Neuronal stem cell (in vitro differentiated cells): ENCODE measurements around the gene CHN2.

Source experiments
- DNase-seq: peaks from one replicate; pipeline ENCODE4 v3.0.0-alpha.2; 2013; ENCODE audit warnings: low spot score
- H2AFZ ChIP-seq: one replicate; pipeline ENCODE4 v1.6.1; 2013; ENCODE audit warnings: mild to moderate bottlenecking, low read length, inconsistent platforms
- H2AK5ac ChIP-seq: 2 replicates; pipeline ENCODE4 v1.6.1; 2013; ENCODE audit warnings: low read depth, mild to moderate bottlenecking, inconsistent platforms, low read length, moderate library complexity, mixed read lengths
- H2BK120ac ChIP-seq: 2 replicates; pipeline ENCODE4 v1.6.1; 2013; ENCODE audit warnings: low read depth, mild to moderate bottlenecking, inconsistent platforms, low read length, moderate library complexity, mixed read lengths
- H2BK12ac ChIP-seq: one replicate; pipeline ENCODE4 v1.6.1; 2013; ENCODE audit warnings: low read length, inconsistent platforms
- H2BK15ac ChIP-seq: 2 replicates; pipeline ENCODE4 v1.6.1; 2013; ENCODE audit warnings: mild to moderate bottlenecking, low read length, inconsistent platforms, mixed read lengths
- H2BK5ac ChIP-seq: one replicate; pipeline ENCODE4 v1.6.1; 2013; ENCODE audit warnings: inconsistent platforms, mild to moderate bottlenecking, low read length, moderate library complexity
- H3K14ac ChIP-seq: one replicate; pipeline ENCODE4 v1.6.1; 2013; ENCODE audit warnings: low read length, inconsistent platforms
- H3K18ac ChIP-seq: 2 replicates; pipeline ENCODE4 v1.6.1; 2013; ENCODE audit warnings: low read length, inconsistent platforms
- H3K23ac ChIP-seq: 2 replicates; pipeline ENCODE4 v1.6.1; 2013; ENCODE audit warnings: low read depth, mild to moderate bottlenecking, mixed read lengths, low read length, inconsistent platforms; ENCODE audit not compliant: poor library complexity
- H3K27ac ChIP-seq: replicated peaks from 3 replicates; pipeline ENCODE4 v1.5.1; 2013; ENCODE audit warnings: low read length, inconsistent platforms
- H3K27me3 ChIP-seq, 3 experiments: 2 replicates each; pipeline ENCODE4 v1.6.1; 2013; ENCODE audit warnings: low read length in 3 of 3, mild to moderate bottlenecking in 2 of 3, inconsistent platforms in 1 of 3, low read depth in 1 of 3, mixed read lengths in 1 of 3, moderate library complexity in 1 of 3; ENCODE audit not compliant: control insufficient read depth in 3 of 3, insufficient read depth in 3 of 3
- H3K36me3 ChIP-seq, 2 donors: replicated peaks in 1 of 2; 2 replicates each; pipeline ENCODE4 v1.6.1; 2013; ENCODE audit warnings: low read length in 2 of 2; ENCODE audit not compliant: control insufficient read depth in 2 of 2, insufficient read depth in 2 of 2
- H3K4ac ChIP-seq: 2 replicates; pipeline ENCODE4 v1.6.1; 2013; ENCODE audit warnings: inconsistent platforms, mild to moderate bottlenecking, low read length, moderate library complexity
- H3K4me1 ChIP-seq, 2 donors: 1 replicate in 1 of 2; 2 replicates in 1 of 2; pipeline ENCODE4 v1.6.1; 2013; ENCODE audit warnings: low read length in 2 of 2, low read depth in 1 of 2; ENCODE audit not compliant: control insufficient read depth in 2 of 2, insufficient read depth in 1 of 2
- H3K4me2 ChIP-seq: one replicate; pipeline ENCODE4 v1.6.1; 2013; ENCODE audit warnings: mild to moderate bottlenecking, low read length, inconsistent platforms; ENCODE audit not compliant: insufficient read depth, poor library complexity, severe bottlenecking
- H3K4me3 ChIP-seq, 2 donors: 2 replicates each; pipeline ENCODE4 v1.5.1; 2013; ENCODE audit warnings: low read length in 2 of 2, mild to moderate bottlenecking in 2 of 2, inconsistent platforms in 1 of 2, moderate library complexity in 1 of 2
- H3K79me1 ChIP-seq: one replicate; pipeline ENCODE4 v1.6.1; 2013; ENCODE audit warnings: low read depth, mild to moderate bottlenecking, inconsistent platforms, low read length, moderate library complexity
- H3K9ac ChIP-seq: one replicate; pipeline ENCODE4 v1.6.1; 2013; ENCODE audit warnings: mild to moderate bottlenecking, low read depth, low read length, inconsistent platforms; ENCODE audit not compliant: poor library complexity
- H3K9me3 ChIP-seq, 2 donors: replicated peaks in 1 of 2; 2 replicates each; pipeline versions ENCODE3 to v1.6.1; 2013; ENCODE audit warnings: low read length in 2 of 2, mild to moderate bottlenecking in 2 of 2, inconsistent platforms in 1 of 2, low read depth in 1 of 2, mixed read lengths in 1 of 2, moderate library complexity in 1 of 2; ENCODE audit not compliant: control insufficient read depth in 2 of 2, insufficient read depth in 1 of 2
- H4K8ac ChIP-seq: one replicate; pipeline ENCODE4 v1.6.1; 2013; ENCODE audit warnings: low read depth, mild to moderate bottlenecking, inconsistent platforms, low read length, moderate library complexity
- H4K91ac ChIP-seq: one replicate; pipeline ENCODE4 v1.6.1; 2013; ENCODE audit warnings: low read length, low read depth, mild to moderate bottlenecking, inconsistent platforms; ENCODE audit not compliant: poor library complexity
- WGBS, 2 donors: extraction: QIAGEN DNeasy Blood & Tissue Kit; methylation state at CpG; one replicate each; pipeline ENCODE4 v1.1.7; 2013; ENCODE audit warnings: missing lambda C conversion rate in 2 of 2, mixed read lengths in 1 of 2; ENCODE audit not compliant: insufficient read length in 2 of 2, insufficient replicate concordance in 1 of 2; ENCODE audit errors: extremely low coverage in 2 of 2; 5-methylcytosine and 5-hydroxymethylcytosine counted together

CHN2 gene

DNA sequence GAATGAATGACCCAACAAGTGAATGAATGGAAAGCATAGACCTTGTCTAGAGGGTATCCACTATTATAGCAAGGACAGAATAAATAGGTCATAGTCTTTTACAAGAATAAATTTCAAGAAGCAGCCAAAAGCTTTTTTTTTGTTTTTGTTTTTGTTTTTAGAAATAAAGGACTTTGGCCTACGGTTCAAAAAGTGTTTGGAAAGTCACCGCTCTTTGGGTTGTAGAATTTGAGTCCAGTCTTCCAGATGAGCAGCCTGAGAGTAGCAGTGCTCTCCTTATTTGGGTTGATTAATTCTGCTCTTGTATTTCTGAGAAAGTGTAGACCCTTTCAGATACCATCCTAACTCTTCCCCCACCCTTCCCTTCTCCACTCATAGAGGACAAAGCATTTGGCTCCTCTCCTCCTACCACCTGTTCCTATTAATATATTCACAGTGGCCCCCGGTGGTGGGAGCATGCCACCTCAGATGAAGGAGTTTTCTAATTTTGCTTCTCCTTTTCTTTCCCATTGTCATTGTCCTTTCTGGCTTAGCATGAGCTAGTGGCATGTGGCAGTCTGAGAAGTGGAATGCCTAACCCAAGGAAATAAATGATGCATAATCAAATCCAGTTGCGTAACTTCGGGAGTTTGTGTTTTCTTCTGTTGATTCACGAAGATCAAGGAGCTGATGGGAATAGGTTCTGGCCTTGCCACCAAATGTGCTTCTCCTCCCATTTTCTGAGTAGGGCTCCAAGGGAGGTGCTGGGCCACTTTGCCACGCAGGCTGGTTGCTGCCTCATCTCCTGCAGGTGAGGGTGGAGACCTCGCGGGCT is 114.7 kb downstream of the CHN2 start:
- Histone ChIP-seq H3K18ac (peak overlapping the region; percentile 77), H3K23ac (peak overlapping the region; percentile 22), H2BK12ac (no peak overlapping the region), H4K91ac (no peak overlapping the region), H3K27me3 (no peaks in the 10 kb centered on the region), H3K27ac (no peak overlapping the region), H3K4me3 (no peak overlapping the region), H3K9ac (no peak overlapping the region), H2BK15ac (peak overlapping the region; percentile 54), H2BK5ac (no peak overlapping the region), H3K4me2 (no peak overlapping the region), H3K4ac (no peak overlapping the region), H2AK5ac (no peak overlapping the region), H2AFZ (no peak overlapping the region), H3K9me3 (peaks cover 0 to 4% of the 10 kb centered on the region in 2 donors), H4K8ac (no peak overlapping the region), H3K4me1 (peaks cover 2 to 5% of the 10 kb centered on the region in 2 donors), H3K36me3 (no peaks in the 10 kb centered on the region), H3K14ac (no peak overlapping the region), H2BK120ac (no peak overlapping the region), H3K79me1 (no peaks in the 10 kb centered on the region)
- WGBS, 2 donors: no CpG with 5 or more reads among the region's 9 CpGs
- DNase-seq: no peak

GRCh38 chr7:29310625-29311024 is 116.0 kb downstream of the CHN2 start:
- no peak overlapping the region for H3K18ac ChIP-seq
- H3K27me3 ChIP-seq: no peaks in the 10 kb centered on the region
- H3K4ac ChIP-seq: no peak overlapping the region
- H3K4me2 ChIP-seq: no peak overlapping the region
- H3K36me3 ChIP-seq: no peaks in the 10 kb centered on the region
- no peak overlapping the region for H4K91ac ChIP-seq
- H2BK12ac ChIP-seq: no peak overlapping the region
- H4K8ac ChIP-seq: no peak overlapping the region
- no peak for DNase-seq
- H3K9ac ChIP-seq: no peak overlapping the region
- H3K27ac ChIP-seq: no peak overlapping the region
- H3K14ac ChIP-seq: no peak overlapping the region
- no peaks in the 10 kb centered on the region for H3K79me1 ChIP-seq
- H2AFZ ChIP-seq: no peak overlapping the region
- H2BK15ac ChIP-seq: no peak overlapping the region
- peaks cover 0 to 4% of the 10 kb centered on the region in 2 donors for H3K9me3 ChIP-seq
- no peak overlapping the region for H2AK5ac ChIP-seq
- peaks cover 2% of the 10 kb centered on the region in 2 donors for H3K4me1 ChIP-seq
- H2BK5ac ChIP-seq: no peak overlapping the region
- H3K23ac ChIP-seq: no peak overlapping the region
- H3K4me3 ChIP-seq: no peak overlapping the region
- H2BK120ac ChIP-seq: no peak overlapping the region

DNA sequence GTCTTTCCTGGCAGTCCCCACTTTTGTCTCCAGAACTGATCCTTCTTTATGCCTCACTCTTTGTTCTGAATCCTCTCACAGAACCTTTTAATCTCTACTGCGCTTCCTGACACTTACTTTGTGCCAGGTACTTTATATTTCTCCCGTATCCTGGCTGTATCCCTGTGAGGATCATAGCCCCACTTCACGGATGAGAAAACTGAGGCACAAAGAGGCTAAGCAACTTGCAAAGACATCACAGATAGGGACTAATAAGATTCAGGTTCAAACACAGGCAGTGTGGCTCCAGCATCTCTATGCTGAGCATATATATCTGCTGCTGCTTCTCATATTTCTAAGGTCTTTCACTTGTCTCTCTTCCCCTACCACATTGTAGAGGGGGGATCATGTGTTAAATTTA is 116.7 kb downstream of the CHN2 start:
- Histone ChIP-seq H3K23ac (no peak overlapping the region), H2BK12ac (no peak overlapping the region), H3K36me3 (no peaks in the 10 kb centered on the region), H2BK15ac (no peak overlapping the region), H3K27me3 (no peaks in the 10 kb centered on the region), H2BK120ac (no peak overlapping the region), H3K18ac (no peak overlapping the region), H3K79me1 (no peaks in the 10 kb centered on the region), H3K4me2 (no peak overlapping the region), H3K4ac (no peak overlapping the region), H2AFZ (no peak overlapping the region), H3K9me3 (peaks cover 0 to 4% of the 10 kb centered on the region in 2 donors), H3K27ac (no peak overlapping the region), H2BK5ac (no peak overlapping the region), H3K4me3 (no peak overlapping the region), H3K14ac (no peak overlapping the region), H2AK5ac (no peak overlapping the region), H3K9ac (no peak overlapping the region), H4K8ac (no peak overlapping the region), H3K4me1 (peaks cover 1 to 2% of the 10 kb centered on the region in 2 donors), H4K91ac (no peak overlapping the region)
- no peak for DNase-seq
- no CpG with 5 or more reads among the region's 3 CpGs for WGBS, 2 donors

DNA sequence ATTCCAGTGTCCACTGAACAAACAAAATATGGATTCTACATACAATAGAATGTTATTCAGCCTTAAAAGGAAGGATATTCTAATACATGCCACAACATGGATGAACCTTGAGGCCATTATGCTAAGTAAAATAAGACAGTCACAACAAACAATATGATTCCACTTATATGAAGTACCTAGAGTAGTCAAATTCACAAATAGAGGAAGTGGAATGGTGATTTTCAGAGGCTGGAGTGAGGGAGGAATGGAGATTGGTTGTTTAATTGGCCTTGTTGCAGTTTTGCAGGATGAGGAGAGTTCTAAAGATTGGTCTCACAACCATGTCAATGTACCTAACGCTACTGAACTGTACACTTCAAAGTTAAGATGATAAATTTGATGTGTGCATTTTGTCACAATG is 119.6 kb downstream of the CHN2 start:
- no peak overlapping the region for H3K4ac ChIP-seq
- no peak overlapping the region for H3K4me3 ChIP-seq
- no peaks in the 10 kb centered on the region for H3K79me1 ChIP-seq
- no peak overlapping the region for H3K4me2 ChIP-seq
- no peak overlapping the region for H4K8ac ChIP-seq
- H3K18ac ChIP-seq: no peak overlapping the region
- H3K36me3 ChIP-seq: no peaks in the 10 kb centered on the region
- peaks cover 0 to 2% of the 10 kb centered on the region in 2 donors for H3K4me1 ChIP-seq
- no peak overlapping the region for H2BK5ac ChIP-seq
- peaks cover 0 to 4% of the 10 kb centered on the region in 2 donors for H3K9me3 ChIP-seq
- H2BK120ac ChIP-seq: no peak overlapping the region
- H3K9ac ChIP-seq: no peak overlapping the region
- no peak overlapping the region for H2AK5ac ChIP-seq
- no peak overlapping the region for H3K27ac ChIP-seq
- H2BK12ac ChIP-seq: no peak overlapping the region
- no peak for DNase-seq
- H3K27me3 ChIP-seq: no peaks in the 10 kb centered on the region
- no peak overlapping the region for H2AFZ ChIP-seq
- H2BK15ac ChIP-seq: no peak overlapping the region
- H4K91ac ChIP-seq: no peak overlapping the region
- H3K23ac ChIP-seq: no peak overlapping the region
- no CpG with 5 or more reads among the region's 1 CpG for WGBS, 2 donors
- no peak overlapping the region for H3K14ac ChIP-seq
